ENCODE results near the gene PIGN.
A peak's percentile ranks its signal among the peaks of the same experiment; 100 is the strongest.

The PIGN gene

GRCh38 chr18:62199629-62200028 is 12.8 kb upstream of the PIGN start:
- in situ Hi-C loops (cut with MboI; ENCODE audit: low pct_unique_long_range_greater_than_20kb, low sequenced_read_pairs, unreplicated experiment) = no loop called here
- TF ChIP-seq CTCF (IDR thresholded peaks at IDR 0.05; ENCODE audit: extremely low read depth, insufficient read depth, missing control alignments) = no peak

GRCh38 chr18:62198259-62198658 is 11.4 kb upstream of the PIGN start:
- in situ Hi-C loops (cut with MboI; ENCODE audit: low pct_unique_long_range_greater_than_20kb, low sequenced_read_pairs, unreplicated experiment) = no loop called here
- no peak for DNase-seq (ENCODE audit: low spot score)
- TF ChIP-seq CTCF (IDR thresholded peaks at IDR 0.05; ENCODE audit: extremely low read depth, insufficient read depth, missing control alignments) = no peak

More at GRCh38 chr18:62199629-62200028, 12.8 kb upstream of the PIGN start:
- no peak for DNase-seq (ENCODE audit: low spot score)

- in situ Hi-C loops (cut with MboI; ENCODE audit: low pct_unique_long_range_greater_than_20kb, low sequenced_read_pairs, unreplicated experiment) = no loop called here
- no peak for TF ChIP-seq CTCF (IDR thresholded peaks at IDR 0.05; ENCODE audit: extremely low read depth, insufficient read depth, missing control alignments)
- no peak for DNase-seq (ENCODE audit: low spot score)
Observed at GRCh38 chr18:62196980-62197379, 10.1 kb upstream of the PIGN start.

GRCh38 chr18:62196079-62196478 is 9.2 kb upstream of the PIGN start:
- no peak for DNase-seq (ENCODE audit: low spot score)
- in situ Hi-C loops (cut with MboI; ENCODE audit: low pct_unique_long_range_greater_than_20kb, low sequenced_read_pairs, unreplicated experiment) = no loop called here
- TF ChIP-seq CTCF (IDR thresholded peaks at IDR 0.05; ENCODE audit: extremely low read depth, insufficient read depth, missing control alignments) = no peak

GRCh38 chr18:62189208-62189607 is 2.4 kb upstream of the PIGN start:
- TF ChIP-seq CTCF (IDR thresholded peaks at IDR 0.05; ENCODE audit: extremely low read depth, insufficient read depth, missing control alignments) = no peak
- in situ Hi-C loops (cut with MboI; ENCODE audit: low pct_unique_long_range_greater_than_20kb, low sequenced_read_pairs, unreplicated experiment) = loop anchor here (10.0 kb wide), 1 partner anchor 56 kb away; no protein-coding TSS in a partner anchor
- DNase-seq (ENCODE audit: low spot score) = no peak

GRCh38 chr18:62187543-62188510 is 971 bp upstream of the PIGN start:
- in situ Hi-C loops (cut with MboI; ENCODE audit: low pct_unique_long_range_greater_than_20kb, low sequenced_read_pairs, unreplicated experiment) = loop anchor here (10.0 kb wide), 1 partner anchor 57 kb away; no protein-coding TSS in a partner anchor
- DNase-seq (ENCODE audit: low spot score) = no peak

More at GRCh38 chr18:62187543-62188510, 971 bp upstream of the PIGN start:
- peak; percentile 8 for TF ChIP-seq CTCF (IDR thresholded peaks at IDR 0.05; ENCODE audit: extremely low read depth, insufficient read depth, missing control alignments)

Measured in GM13977 (cell line).